GM21390 (cell line): ENCODE results near the gene ZNG1F.
"Not testable (repeated sequence)": the region's sequence is repeated elsewhere in the genome, so short reads cannot be mapped to it uniquely, and the experiment has no call there.

Source experiments
- ATAC-seq: cut with Tn5 transposase; IDR thresholded peaks from one replicate; pipeline ENCODE4 v1.9.1; 2021; ENCODE audit not compliant: unreplicated experiment

Gene ZNG1F

GRCh38 chr9:41123812-41124211 is 65.3 kb downstream of the ZNG1F start:
- not testable (repeated sequence) for ATAC-seq

- not testable (repeated sequence) for ATAC-seq
These were observed 65.7 kb downstream of the ZNG1F start for GRCh38 chr9:41123396-41123795.

GRCh38 chr9:41120696-41121095 is 68.4 kb downstream of the ZNG1F start:
- ATAC-seq, result not testable (repeated sequence)

- ATAC-seq, result not testable (repeated sequence)
These were observed 69.4 kb downstream of the ZNG1F start for GRCh38 chr9:41119719-41120118.

GRCh38 chr9:41119311-41119710 is 69.8 kb downstream of the ZNG1F start:
- ATAC-seq, result not testable (repeated sequence)

DNA sequence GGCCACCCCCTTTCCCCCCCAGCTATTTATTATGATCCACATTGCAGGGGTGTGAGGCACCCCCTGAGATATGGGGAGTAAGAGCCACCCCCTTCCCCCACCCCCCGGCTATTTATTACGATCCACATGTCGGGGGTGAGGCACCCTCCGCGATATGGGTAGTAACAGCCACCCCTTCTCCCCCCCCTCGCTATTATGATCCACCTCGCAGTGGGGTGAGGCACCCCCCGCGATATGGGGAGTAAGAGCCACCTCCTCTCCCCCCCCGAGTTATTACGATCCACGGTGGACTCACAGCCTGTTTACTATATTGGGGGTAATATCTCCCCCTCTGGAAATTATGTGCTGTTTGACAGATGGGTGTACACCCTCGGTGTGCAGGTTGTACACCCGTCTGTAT is 75.8 kb downstream of the ZNG1F start:
- not testable (repeated sequence) for ATAC-seq

- ATAC-seq, result not testable (repeated sequence)
These were observed 77.7 kb downstream of the ZNG1F start for GRCh38 chr9:41111414-41111813.

DNA sequence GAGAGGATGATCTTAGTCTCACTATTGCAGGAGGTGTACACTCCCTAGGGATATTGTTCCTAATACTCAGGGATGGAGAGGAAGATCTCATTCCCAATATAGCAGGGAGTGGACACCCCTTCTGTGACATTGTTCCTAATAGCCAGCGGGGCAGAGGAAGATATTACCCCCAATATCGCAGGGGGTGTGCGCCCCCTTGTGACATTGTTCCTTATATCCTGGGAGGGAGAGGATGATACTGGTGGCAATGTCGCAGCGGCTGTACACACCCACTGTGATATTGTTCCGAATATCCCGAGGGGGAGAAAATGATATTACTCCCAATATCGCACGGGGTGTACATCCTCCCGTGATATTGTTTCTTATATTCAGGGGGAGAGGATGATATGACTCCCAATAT is 78.2 kb downstream of the ZNG1F start:
- ATAC-seq, result not testable (repeated sequence)

DNA sequence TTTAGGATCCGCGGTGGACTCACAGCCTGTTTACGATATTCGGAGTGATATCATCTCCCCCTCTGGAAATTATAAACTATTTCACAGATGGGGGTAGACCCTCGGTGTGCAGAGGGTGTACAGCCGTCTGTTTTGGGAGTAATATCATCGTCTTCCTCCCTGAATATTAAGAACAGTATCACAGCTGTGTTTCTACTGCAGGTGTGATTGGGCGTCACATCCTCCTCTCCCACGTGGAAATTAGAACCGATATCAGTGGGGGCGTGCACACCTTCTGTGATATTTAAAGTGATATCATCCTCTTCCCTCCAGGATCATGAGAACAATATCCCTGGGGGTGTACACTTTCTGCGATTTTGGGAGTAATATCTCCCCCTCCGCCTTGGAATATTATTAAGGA is 79.9 kb downstream of the ZNG1F start:
- not testable (repeated sequence) for ATAC-seq

DNA sequence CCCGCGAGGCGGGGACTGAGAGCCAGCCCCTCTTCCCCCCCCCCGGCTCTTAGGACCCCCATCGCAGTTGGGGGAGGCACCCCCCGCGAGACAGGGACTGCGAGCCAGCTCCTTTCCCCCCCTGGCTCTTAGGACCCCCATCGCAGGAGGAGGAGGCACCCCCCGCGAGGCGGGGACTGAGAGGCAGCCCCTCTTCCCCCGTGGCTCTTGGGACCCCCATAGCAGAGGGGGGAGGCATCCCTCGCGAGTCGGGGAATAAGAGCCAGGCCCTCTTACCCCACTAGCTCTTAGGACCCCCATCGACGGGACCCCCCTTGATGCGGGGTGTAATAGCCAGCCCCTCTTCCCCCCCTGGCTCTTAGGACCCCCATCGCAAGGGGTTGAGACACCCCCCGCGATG is 80.3 kb downstream of the ZNG1F start:
- not testable (repeated sequence) for ATAC-seq

DNA sequence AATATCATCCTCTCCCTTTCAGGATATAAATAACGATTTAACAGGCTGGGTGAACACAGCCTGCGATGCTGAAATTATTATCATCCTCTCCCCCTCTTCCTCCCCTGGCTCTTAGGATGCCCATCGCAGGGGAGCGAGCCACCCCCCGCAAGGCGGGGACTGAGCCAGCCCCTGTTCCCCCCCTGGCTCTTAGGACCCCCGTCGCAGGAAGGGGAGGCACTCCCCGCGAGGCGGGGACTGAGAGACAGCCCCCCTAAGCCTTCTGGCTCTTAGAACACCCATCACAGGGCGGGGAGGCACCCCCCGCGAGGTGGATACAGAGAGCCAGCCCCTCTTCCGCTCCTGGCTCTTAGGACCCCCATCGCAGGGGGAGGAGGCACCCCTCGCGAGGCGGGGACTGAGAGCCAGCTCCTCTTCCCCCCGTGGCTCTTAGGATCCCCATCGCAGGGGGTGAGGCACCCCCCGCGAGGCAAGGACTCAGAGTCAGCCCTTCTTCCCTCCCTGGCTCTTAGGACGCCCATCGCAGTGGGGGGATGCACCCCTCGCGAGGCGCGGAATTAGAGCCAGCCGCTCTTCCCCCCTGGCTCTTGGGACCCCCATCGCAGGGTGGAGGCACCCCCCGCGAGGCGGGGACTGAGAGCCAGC is 82.5 kb downstream of the ZNG1F start:
- not testable (repeated sequence) for ATAC-seq

GRCh38 chr9:41105557-41106253 is 83.4 kb downstream of the ZNG1F start:
- not testable (repeated sequence) for ATAC-seq

DNA sequence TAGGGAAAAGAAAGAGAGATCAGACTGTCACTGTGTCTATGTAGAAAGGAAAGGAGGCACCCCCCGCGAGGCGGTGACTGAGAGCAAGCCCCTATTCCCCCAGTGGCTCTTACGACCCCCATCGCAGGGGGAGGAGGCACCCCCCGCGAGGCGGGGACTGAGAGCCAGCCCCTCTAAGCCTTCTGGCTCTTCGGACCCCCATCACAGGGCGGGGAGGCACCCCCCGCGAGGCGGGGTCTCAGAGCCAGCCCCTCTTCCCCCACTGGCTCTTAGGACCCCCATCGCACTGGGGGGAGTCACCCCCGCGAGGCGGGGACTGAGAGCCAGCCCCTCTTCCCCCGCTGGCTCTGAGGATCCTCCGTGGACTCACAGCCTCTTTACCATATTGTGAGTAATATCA is 84.6 kb downstream of the ZNG1F start:
- ATAC-seq, result not testable (repeated sequence)

GRCh38 chr9:41100508-41100907 is 88.6 kb downstream of the ZNG1F start:
- ATAC-seq, result not testable (repeated sequence)

DNA sequence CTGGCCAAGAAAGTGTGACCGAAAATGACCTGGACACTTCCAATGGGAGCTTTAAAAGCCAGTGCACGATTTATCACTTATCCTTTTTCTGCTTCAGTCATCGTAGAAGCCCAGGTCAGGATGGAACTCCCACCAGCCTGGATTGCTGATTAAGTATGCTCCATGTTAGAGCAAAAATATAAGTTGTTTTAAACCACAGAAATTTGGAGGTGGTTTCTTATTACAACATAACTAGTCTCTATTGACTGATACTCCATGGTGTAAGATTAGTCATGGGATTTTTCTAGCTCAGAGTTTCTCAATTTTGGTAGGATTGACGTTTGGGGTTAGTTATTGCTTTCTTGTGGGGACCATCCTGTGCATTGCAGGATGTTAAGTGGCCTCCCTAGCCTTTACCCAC is 90.4 kb downstream of the ZNG1F start:
- not testable (repeated sequence) for ATAC-seq

DNA sequence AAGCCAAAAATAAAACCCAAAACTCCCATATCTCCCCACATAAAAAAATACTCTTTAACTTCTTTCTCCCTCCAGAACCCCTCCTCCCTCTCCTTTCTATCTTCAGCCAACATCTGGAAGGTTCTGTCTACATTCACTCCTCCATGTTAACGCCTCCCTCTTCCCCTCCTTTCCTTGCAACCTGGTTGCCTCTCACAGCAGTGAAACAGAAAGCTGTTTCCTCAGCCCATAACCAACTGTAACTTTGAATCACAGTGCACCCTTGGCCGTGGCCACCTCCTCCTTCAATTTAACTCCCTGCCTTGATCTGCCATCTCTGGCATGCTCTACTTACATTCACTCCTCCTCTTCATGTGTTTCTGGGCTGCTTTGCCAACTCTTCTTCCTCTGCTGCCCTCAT is 94.1 kb downstream of the ZNG1F start:
- not testable (repeated sequence) for ATAC-seq

- ATAC-seq, result not testable (repeated sequence)
These were observed 94.9 kb downstream of the ZNG1F start for GRCh38 chr9:41094010-41094773.

DNA sequence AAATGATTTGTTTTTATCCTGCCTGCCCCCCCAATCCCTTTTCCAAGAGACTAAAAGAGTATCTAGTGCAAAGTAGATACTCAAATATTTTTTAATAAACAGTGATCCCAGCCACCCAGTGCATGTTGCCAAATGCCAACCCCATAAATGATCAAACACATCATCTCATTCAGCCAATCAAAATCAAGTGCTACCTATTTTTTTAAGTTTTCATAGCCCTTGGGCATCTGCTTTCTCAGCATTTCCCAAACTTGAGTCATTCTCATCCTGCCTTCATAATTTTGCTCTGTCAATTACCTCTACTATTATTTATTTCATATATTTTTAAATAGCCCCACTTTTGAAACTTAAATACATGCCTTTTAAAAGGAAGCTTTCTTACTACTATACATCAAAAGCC is 98.2 kb downstream of the ZNG1F start:
- not testable (repeated sequence) for ATAC-seq

DNA sequence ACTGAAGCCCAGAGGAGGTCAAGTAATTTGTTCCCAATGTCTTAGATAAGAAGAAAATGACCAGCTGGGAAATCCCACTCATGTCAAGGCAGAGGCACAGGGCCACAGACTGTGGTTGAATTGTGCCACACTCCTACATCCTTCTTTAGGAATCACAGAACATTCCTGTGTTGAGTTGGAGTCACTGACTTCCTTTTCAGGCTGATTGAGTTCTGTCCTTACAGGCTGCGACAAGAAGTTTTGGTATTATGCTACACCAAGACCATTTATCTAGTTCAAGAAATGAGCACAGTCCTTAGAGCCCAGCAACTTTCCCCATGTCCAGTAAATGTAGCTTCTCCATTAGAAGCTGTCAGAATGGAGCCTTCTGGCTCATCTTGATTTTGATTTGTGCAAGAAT is 98.7 kb downstream of the ZNG1F start:
- not testable (repeated sequence) for ATAC-seq

DNA sequence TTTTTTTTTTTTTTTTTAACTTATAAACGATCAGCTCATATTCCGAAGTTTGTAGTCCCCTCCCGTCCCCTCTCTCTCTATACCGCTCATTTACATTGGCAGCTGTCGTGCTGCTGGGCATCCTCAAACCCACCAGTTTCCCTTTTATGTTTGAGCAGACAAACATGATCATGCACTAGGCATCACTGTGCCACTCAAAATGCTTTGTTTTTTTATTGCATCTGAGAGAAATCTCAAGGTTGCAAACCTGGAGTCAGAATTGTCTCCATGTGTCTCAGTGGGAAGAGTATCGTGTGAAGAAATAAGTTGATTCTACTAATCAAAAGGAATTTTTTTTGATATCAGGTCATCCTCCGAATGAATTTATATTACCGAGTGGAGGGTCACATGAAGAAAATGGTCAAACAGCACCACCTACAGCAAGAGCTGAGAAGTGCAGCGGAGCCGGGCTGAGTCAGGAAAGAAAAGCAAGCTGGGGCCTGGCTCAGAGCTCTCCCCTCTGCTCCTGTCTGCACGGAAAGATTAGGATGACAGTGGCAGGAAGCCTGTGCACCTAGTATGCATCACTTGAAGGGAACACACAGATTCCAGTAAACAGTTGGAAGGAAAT is 100.6 kb downstream of the ZNG1F start:
- peak; percentile 73 for ATAC-seq

GRCh38 chr9:41087929-41088328 is 101.2 kb downstream of the ZNG1F start:
- not testable (repeated sequence) for ATAC-seq
